AG04450 (cell line): ENCODE results near the gene GID8. TPM values are rescaled to one million over a fixed set of nuclear protein-coding genes. Genes with fewer than 3 reads are reported as not detected.
A peak's percentile ranks its signal among the peaks of the same experiment; 100 is the strongest.

Experiments used
- CTCF ChIA-PET: fragments of 300-600, 350-600 bp; formaldehyde crosslinking; extraction: SDS; loops from one replicate; lab custom pipeline; 2022; ENCODE audit warnings: antibody characterized with exemption, inconsistent platforms; lab: Charles Lee
- POLR2A ChIA-PET: fragments of 350-600 bp; formaldehyde crosslinking; extraction: SDS; loops from one replicate; lab custom pipeline; 2021; ENCODE audit warnings: antibody characterized with exemption, inconsistent platforms; lab: Yijun Ruan, JAX
- DNase-seq: peaks from one replicate; pipeline ENCODE4 v3.0.0-alpha.2; 2011; ENCODE audit warnings: low read depth, low spot score
- H3K27ac ChIP-seq: one replicate; pipeline ENCODE4 v1.5.1; 2012; ENCODE audit warnings: low read depth, low read length, control low read depth
- H3K27me3 ChIP-seq: one replicate; pipeline ENCODE4 v1.6.0; 2012; ENCODE audit warnings: low read length; ENCODE audit not compliant: control insufficient read depth, insufficient read depth
- H3K4me3 ChIP-seq: 2 replicates; pipeline ENCODE4 v1.5.1; 2011; ENCODE audit warnings: mild to moderate bottlenecking, low read depth, low read length, control low read depth
- H3K9me3 ChIP-seq: 2 replicates; pipeline ENCODE4 v1.5.1; 2012; ENCODE audit warnings: low read length; ENCODE audit not compliant: control insufficient read depth, insufficient read depth
- CTCF ChIP-seq: IDR thresholded peaks from 2 replicates; pipeline ENCODE4 v1.5.1; 2011; ENCODE audit warnings: low read depth, low read length, control low read depth, inconsistent platforms
- polyA plus RNA-seq: library from polyadenylated mRNA; depleted of rRNA; stranded (reverse); fragments of >200 nt; gene quantifications from 2 replicates; pipeline ENCODE4 v1.2.3, GENCODE V29; 2011

Gene GID8
- polyA plus RNA-seq, 1 experiment, result 24.4 TPM

- H3K4me3 ChIP-seq, result no peak overlapping the region
- TF ChIP-seq CTCF, result no peak
- H3K27ac ChIP-seq, result peak overlapping the region; percentile 25
- no peaks in the 10 kb centered on the region for H3K27me3 ChIP-seq
- H3K9me3 ChIP-seq, result no peaks in the 10 kb centered on the region; the same call in 1 of the 2 replicates
- CTCF ChIA-PET, result interaction anchor here (0.9 to 2.2 kb wide), 5 partner anchors 8 to 15 kb away, joined by 3 to 8 read pairs (median 5); no protein-coding TSS in a partner anchor
- DNase-seq, result no peak
- POLR2A ChIA-PET, result interaction anchor here (1.9 kb wide), 1 partner anchor 12 kb away, joined by 4 read pairs; no protein-coding TSS in a partner anchor
These were observed 22.9 kb upstream of the GID8 start for GRCh38 chr20:62914970-62915457.

DNA sequence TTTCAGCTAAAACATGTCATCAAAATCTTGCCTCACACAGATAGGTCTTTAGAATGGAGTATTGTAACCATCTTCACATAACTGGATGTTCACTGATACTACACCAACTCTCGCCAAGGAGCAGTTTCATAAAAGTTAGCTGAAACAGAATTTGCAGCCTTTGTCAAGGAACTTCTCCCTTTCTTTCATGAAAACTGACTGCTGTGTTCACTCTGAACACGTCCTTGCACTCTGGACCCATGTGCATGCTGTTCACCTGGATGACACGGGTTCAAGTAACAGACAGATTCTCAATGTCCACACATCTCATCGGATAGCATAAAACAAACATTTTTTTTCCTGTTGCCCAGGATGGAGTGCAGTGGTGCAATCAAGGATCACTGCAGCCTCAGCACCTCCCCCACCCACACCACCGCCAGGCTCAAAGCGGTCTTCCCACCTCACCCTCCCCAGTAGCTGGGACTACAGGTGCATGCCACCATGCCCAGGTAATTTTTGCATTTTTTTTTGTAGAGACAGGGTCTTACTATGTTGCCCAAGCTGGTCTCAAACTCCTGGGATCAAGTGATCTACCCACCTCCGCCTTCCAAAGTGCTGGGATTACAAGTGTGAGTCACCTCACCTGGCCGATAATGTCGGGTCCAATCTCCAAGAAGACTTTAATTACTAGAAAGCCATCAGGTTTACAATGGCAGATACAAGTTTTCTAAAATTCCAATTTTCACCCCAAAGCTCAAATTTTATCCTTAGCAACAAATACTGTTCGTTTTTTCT is 21.1 kb upstream of the GID8 start:
- Histone ChIP-seq H3K27me3 (no peaks in the 10 kb centered on the region), H3K9me3 (no peaks in the 10 kb centered on the region), H3K4me3 (no peak overlapping the region), H3K27ac (no peak overlapping the region)
- no peak for DNase-seq
- ChIA-PET POLR2A (interaction anchor here (0.6 to 1.1 kb wide), 3 partner anchors 8 to 13 kb away, joined by 3 to 8 read pairs (median 3); no protein-coding TSS in a partner anchor), CTCF (interaction anchor here (0.6 to 1.8 kb wide), 7 partner anchors 10 to 108 kb away, joined by 3 to 7 read pairs (median 5); partner anchors contain the start of gene DIDO1)
- TF ChIP-seq CTCF, result no peak

GRCh38 chr20:62917720-62918119 is 20.2 kb upstream of the GID8 start:
- POLR2A ChIA-PET, result no interaction called here
- CTCF ChIA-PET, result interaction anchor here (1.0 to 1.1 kb wide), 3 partner anchors 10 to 109 kb away, joined by 3 to 5 read pairs (median 3); no protein-coding TSS in a partner anchor
- TF ChIP-seq CTCF, result no peak

DNA sequence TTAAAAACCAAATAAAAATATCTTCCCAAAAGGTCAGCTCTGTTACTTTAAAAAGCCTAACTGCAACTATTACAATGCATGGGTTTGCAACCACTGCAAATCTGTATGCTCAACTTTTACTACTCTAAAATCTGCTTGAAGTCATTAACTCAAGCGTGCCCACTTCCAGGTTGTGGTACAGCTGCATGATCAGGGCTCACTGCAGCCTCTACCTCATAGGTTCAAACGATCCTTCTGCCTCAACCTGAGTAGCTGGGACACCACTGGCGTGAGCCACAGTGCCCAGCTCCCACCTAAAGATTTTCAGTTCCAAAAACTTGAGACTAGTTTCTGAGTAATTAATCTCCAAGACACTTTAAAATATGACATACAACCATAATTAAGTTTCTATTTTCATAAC is 19.8 kb upstream of the GID8 start:
- no peak overlapping the region for H3K4me3 ChIP-seq
- DNase-seq, result no peak
- no peak overlapping the region for H3K27ac ChIP-seq
- POLR2A ChIA-PET, result no interaction called here
- no peaks in the 10 kb centered on the region for H3K27me3 ChIP-seq
- CTCF ChIA-PET, result interaction anchor here (1.0 to 2.5 kb wide), 3 partner anchors 10 to 18 kb away, joined by 3 to 6 read pairs (median 5); no protein-coding TSS in a partner anchor
- no peak for TF ChIP-seq CTCF
- H3K9me3 ChIP-seq, result no peaks in the 10 kb centered on the region

More at GRCh38 chr20:62917720-62918119, 20.2 kb upstream of the GID8 start:
- Histone ChIP-seq H3K4me3 (no peak overlapping the region), H3K27me3 (no peaks in the 10 kb centered on the region), H3K9me3 (no peaks in the 10 kb centered on the region), H3K27ac (no peak overlapping the region)
- no peak for DNase-seq
